DOHH2 (cell line): ENCODE results near the gene DNER.

Source experiments
- EZH2phosphoT487 ChIP-seq: fragments of 200-600 bp; sonication (generic); IDR thresholded peaks from 2 replicates; pipeline ENCODE4 v1.6.1; 2017; ENCODE audit warnings: borderline replicate concordance, mild to moderate bottlenecking, antibody characterized with exemption, low read length, moderate library complexity, mixed read lengths
- TF ChIP-seq, protein P1 (sequence below): fragments of 200-600 bp; sonication (generic); IDR thresholded peaks from one replicate; pipeline ENCODE4 v1.5.1; 2014; ENCODE audit warnings: antibody characterized with exemption, mild to moderate bottlenecking, low read depth, low read length; ENCODE audit not compliant: poor library complexity, severe bottlenecking

DNA sequence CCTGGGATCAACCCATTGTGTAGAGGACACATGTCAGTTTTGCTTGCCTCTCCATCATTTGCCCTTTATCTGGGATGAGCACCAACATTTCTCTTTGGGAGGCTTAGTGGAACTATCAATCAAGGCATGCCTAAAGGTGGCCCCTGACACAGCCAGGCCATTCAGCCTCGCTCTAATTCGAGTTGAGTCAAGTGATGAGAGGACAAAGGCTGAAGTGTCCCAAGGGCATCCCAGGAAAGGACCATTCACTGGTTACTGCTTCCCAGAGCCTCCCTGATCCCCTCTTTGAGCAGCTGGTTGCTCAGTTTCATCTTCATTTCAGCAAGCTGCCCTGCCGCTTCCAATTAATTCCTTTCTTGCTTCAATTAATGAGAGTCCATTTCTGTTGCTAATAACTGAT, 63.5 kb downstream of the DNER start:
- TF ChIP-seq, protein P1, sequence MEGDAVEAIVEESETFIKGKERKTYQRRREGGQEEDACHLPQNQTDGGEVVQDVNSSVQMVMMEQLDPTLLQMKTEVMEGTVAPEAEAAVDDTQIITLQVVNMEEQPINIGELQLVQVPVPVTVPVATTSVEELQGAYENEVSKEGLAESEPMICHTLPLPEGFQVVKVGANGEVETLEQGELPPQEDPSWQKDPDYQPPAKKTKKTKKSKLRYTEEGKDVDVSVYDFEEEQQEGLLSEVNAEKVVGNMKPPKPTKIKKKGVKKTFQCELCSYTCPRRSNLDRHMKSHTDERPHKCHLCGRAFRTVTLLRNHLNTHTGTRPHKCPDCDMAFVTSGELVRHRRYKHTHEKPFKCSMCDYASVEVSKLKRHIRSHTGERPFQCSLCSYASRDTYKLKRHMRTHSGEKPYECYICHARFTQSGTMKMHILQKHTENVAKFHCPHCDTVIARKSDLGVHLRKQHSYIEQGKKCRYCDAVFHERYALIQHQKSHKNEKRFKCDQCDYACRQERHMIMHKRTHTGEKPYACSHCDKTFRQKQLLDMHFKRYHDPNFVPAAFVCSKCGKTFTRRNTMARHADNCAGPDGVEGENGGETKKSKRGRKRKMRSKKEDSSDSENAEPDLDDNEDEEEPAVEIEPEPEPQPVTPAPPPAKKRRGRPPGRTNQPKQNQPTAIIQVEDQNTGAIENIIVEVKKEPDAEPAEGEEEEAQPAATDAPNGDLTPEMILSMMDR, result no peak
- no peak for TF ChIP-seq EZH2phosphoT487
